HepG2 (cell line): ENCODE data around the gene NIFK. TPM values are rescaled to one million over a fixed set of nuclear protein-coding genes. Genes with fewer than 3 reads are reported as not detected.

Source experiments
- HNF4G ChIP-seq, 2 experiments: sonication (generic) in 1 of 2; formaldehyde crosslinking in 1 of 2; IDR thresholded peaks; 2 replicates each; pipeline versions ENCODE4 v1.4.0 to v1.6.1; 2011 to 2020; ENCODE audit warnings: borderline replicate concordance in 2 of 2, low read depth in 2 of 2, mild to moderate bottlenecking in 2 of 2, low read length in 1 of 2, missing genetic modification reagents in 1 of 2, moderate library complexity in 1 of 2
- KDM4B ChIP-seq: sonication (generic); formaldehyde crosslinking; IDR thresholded peaks from 2 replicates; pipeline ENCODE4 v1.4.0; 2020; ENCODE audit warnings: missing genetic modification reagents
- KLF6 ChIP-seq: IDR thresholded peaks from 2 replicates; pipeline ENCODE4 v1.8.0; 2016; ENCODE audit warnings: missing biosample characterization, missing genetic modification reagents
- LCORL ChIP-seq, 2 experiments: fragments of 450-650 bp in 1 of 2; sonication (generic) in 1 of 2; formaldehyde crosslinking in 1 of 2; IDR thresholded peaks; 2 replicates each; pipeline versions ENCODE4 v1.5.0 to v1.6.1; 2017 to 2020; ENCODE audit warnings: antibody characterized with exemption in 1 of 2, missing genetic modification reagents in 1 of 2
- NFATC3 ChIP-seq: sonication (generic); formaldehyde crosslinking; IDR thresholded peaks from 2 replicates; pipeline ENCODE4 v1.5.1; 2020; ENCODE audit warnings: mild to moderate bottlenecking, missing genetic modification reagents
- NFE2 ChIP-seq: sonication (generic); formaldehyde crosslinking; IDR thresholded peaks from 2 replicates; pipeline ENCODE4 v1.4.0; 2020; ENCODE audit warnings: missing genetic modification reagents
- ONECUT2 ChIP-seq: sonication (generic); formaldehyde crosslinking; IDR thresholded peaks from 2 replicates; pipeline ENCODE4 v1.4.0; 2020; ENCODE audit warnings: missing genetic modification reagents
- PLRG1 ChIP-seq: fragments of 450-650 bp; conservative IDR thresholded peaks from 2 replicates; pipeline ENCODE4 v1.6.1; 2016
- RBM39 ChIP-seq: fragments of 200-400 bp; formaldehyde crosslinking; IDR thresholded peaks from one replicate; pipeline ENCODE4 v1.6.1; 2018; ENCODE audit warnings: antibody characterized with exemption, mild to moderate bottlenecking, low read depth, low read length; ENCODE audit not compliant: poor library complexity, severe bottlenecking
- SP2 ChIP-seq: sonication (generic); formaldehyde crosslinking; IDR thresholded peaks from 2 replicates; pipeline ENCODE4 v1.5.1; 2020; ENCODE audit warnings: mild to moderate bottlenecking, missing genetic modification reagents
- SP4 ChIP-seq: sonication (generic); formaldehyde crosslinking; IDR thresholded peaks from 2 replicates; pipeline ENCODE4 v1.8.1; 2023; ENCODE audit warnings: mild to moderate bottlenecking, missing genetic modification reagents
- TCF7 ChIP-seq: sonication (generic); IDR thresholded peaks from 2 replicates; pipeline ENCODE4 v1.6.1; 2016; ENCODE audit warnings: antibody characterized with exemption, low read depth
- ZKSCAN1 ChIP-seq: fragments of 150-350 bp; IDR thresholded peaks from 2 replicates; pipeline ENCODE4 v1.6.1; 2014; ENCODE audit warnings: low read length
- ZMYM2 ChIP-seq: sonication (generic); formaldehyde crosslinking; IDR thresholded peaks from 2 replicates; pipeline ENCODE4 v1.8.0; 2022; ENCODE audit warnings: mild to moderate bottlenecking, missing genetic modification reagents
- ZNF432 ChIP-seq: sonication (generic); formaldehyde crosslinking; IDR thresholded peaks from 2 replicates; pipeline ENCODE4 v1.5.0; 2020; ENCODE audit warnings: missing genetic modification reagents, mild to moderate bottlenecking, borderline replicate concordance
- ZNF468 ChIP-seq: sonication (generic); formaldehyde crosslinking; IDR thresholded peaks from 2 replicates; pipeline ENCODE4 v1.8.0; 2022; ENCODE audit warnings: mild to moderate bottlenecking, moderate library complexity, missing genetic modification reagents
- ZNF569 ChIP-seq: sonication (generic); formaldehyde crosslinking; IDR thresholded peaks from 2 replicates; pipeline ENCODE4 v1.5.0; 2020; ENCODE audit warnings: mild to moderate bottlenecking, missing genetic modification reagents, moderate library complexity, borderline replicate concordance
- polyA plus RNA-seq, 8 experiments: library from polyadenylated mRNA; depleted of rRNA in 3 of 8; stranded (reverse) in 7 of 8; unstranded in 1 of 8; fragments of >200 nt; fragmentation: Illumina TruSeq in 4 of 8; extraction: Trizol in 4 of 8; gene quantifications; 2 replicates each; pipeline versions ENCODE4 v1.2.1 to v1.2.3, GENCODE V29; 2011 to 2016; ENCODE audit warnings: low read depth in 4 of 8, missing spikeins in 1 of 8, mixed read lengths in 1 of 8; ENCODE audit not compliant: insufficient read depth in 1 of 8
- total RNA-seq, 5 experiments: library from RNA; depleted of rRNA; stranded (reverse); fragments of >200 nt; fragmentation: Illumina TruSeq; extraction: Trizol; gene quantifications; 2 replicates each; pipeline ENCODE4 v1.2.3, GENCODE V29; 2016; ENCODE audit warnings: low read depth in 1 of 5
- TF ChIP-seq, protein P1 (sequence below): sonication (generic); formaldehyde crosslinking; IDR thresholded peaks from 2 replicates; pipeline ENCODE4 v1.4.0; 2020; ENCODE audit warnings: missing genetic modification reagents
- TF ChIP-seq, protein P2 (sequence below): sonication (generic); formaldehyde crosslinking; IDR thresholded peaks from 2 replicates; pipeline ENCODE4 v1.5.0; 2020; ENCODE audit warnings: mild to moderate bottlenecking, missing genetic modification reagents
- TF ChIP-seq, protein P3 (sequence below): IDR thresholded peaks from 2 replicates; pipeline ENCODE4 v1.6.1; 2016; ENCODE audit warnings: low read depth, borderline replicate concordance
- TF ChIP-seq, protein P4 (sequence below): sonication (generic); formaldehyde crosslinking; IDR thresholded peaks from 2 replicates; pipeline ENCODE4 v1.8.0; 2023; ENCODE audit warnings: mild to moderate bottlenecking, missing genetic modification reagents
- TF ChIP-seq, protein P5 (sequence below): sonication (generic); formaldehyde crosslinking; IDR thresholded peaks from 2 replicates; pipeline ENCODE4 v1.4.0; 2020; ENCODE audit warnings: mild to moderate bottlenecking, missing genetic modification reagents
- TF ChIP-seq, protein P6 (sequence below): sonication (generic); formaldehyde crosslinking; IDR thresholded peaks from 2 replicates; pipeline ENCODE4 v1.8.0; 2022; ENCODE audit warnings: missing genetic modification reagents, mild to moderate bottlenecking, inconsistent platforms, borderline replicate concordance

The NIFK gene
- total and polyA plus RNA-seq, 2 of the 13 experiments (the other 11 are each of a cell fraction or from before 2014, with no cell fraction given), result 19.6 to 105 TPM

DNA sequence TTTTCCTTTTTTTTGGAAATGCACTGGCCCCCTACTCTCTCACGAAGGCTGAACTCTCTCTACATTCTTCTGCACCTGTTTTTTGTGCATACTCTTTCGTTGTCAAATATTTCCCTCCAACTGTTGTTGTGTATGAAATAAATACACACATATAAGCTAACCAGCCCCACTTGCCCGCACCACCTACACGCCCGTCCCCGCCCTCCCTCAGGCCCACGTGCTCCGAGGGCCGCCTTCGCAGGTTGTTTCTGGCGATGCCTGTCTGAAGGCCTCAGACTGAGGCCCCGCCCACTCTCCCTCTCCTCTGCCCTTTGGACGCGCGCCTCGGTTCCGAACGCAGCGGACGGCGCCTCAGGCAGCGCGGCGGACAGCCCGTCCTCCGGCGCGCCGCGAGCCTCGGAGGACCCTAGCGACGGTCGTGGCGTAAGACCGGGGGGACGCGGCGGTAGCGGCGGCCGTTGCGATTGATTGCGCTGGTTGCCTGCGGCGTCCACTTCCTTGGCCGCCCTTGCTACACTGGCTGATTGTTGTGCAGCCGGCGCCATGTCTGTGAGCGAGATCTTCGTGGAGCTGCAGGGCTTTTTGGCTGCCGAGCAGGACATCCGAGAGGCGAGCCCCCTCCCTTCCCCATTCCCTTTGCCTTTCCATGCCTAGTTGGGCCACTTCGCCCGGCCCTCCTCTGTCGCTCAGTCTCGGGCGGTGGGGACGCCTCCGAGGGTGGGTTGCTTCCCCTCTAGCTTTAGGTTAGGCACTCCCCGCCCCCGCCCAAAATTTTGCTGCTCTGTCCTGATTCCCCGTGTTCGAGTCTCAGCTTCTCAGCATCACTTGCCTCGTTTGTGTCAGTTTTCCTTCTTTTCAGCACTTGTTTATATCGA is 18.8 kb upstream of the NIFK start, which contains the start of gene TSN (continued):
- TF ChIP-seq ONECUT2 (CRISPR knock-in tag) (no peak; the same call in 1 of the 2 replicates), HNF4G (IDR thresholded peaks at IDR 0.05; ENCODE audit: borderline replicate concordance, low read depth, low read length) (peak; percentile 60; the same call in 1 of the 2 replicates), HNF4G (CRISPR knock-in tag; IDR thresholded peaks at IDR 0.05; ENCODE audit: borderline replicate concordance, low read depth) (peak; percentile 58; the same call in 1 of the 2 replicates), ZNF432 (no peak), LCORL (IDR thresholded peaks at IDR 0.05) (no peak), LCORL (CRISPR knock-in tag; IDR thresholded peaks at IDR 0.05) (peak; percentile 82), NFE2 (no peak), SP4 (peak; percentile 99), ZKSCAN1 (peak; percentile 67), SP2 (peak; percentile 76), NFATC3 (CRISPR knock-in tag) (peak; percentile 93), TCF7 (no peak), ZNF569 (CRISPR knock-in tag) (0 out of 2 replicates have a peak, but pooled peaks have one; percentile 80), RBM39 (peak; percentile 80), PLRG1 (no peak), KDM4B (CRISPR knock-in tag) (no peak), ZMYM2 (CRISPR knock-in tag) (peak; percentile 71; the same call in 1 of the 2 replicates), KLF6 (peak; percentile 63; the same call in 1 of the 2 replicates), ZNF468 (no peak)
- TF ChIP-seq, protein P1, sequence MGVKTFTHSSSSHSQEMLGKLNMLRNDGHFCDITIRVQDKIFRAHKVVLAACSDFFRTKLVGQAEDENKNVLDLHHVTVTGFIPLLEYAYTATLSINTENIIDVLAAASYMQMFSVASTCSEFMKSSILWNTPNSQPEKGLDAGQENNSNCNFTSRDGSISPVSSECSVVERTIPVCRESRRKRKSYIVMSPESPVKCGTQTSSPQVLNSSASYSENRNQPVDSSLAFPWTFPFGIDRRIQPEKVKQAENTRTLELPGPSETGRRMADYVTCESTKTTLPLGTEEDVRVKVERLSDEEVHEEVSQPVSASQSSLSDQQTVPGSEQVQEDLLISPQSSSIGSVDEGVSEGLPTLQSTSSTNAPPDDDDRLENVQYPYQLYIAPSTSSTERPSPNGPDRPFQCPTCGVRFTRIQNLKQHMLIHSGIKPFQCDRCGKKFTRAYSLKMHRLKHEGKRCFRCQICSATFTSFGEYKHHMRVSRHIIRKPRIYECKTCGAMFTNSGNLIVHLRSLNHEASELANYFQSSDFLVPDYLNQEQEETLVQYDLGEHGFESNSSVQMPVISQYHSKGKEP (CRISPR knock-in tag), result peak; percentile 86; the same call in 1 of the 2 replicates
- TF ChIP-seq, protein P2, sequence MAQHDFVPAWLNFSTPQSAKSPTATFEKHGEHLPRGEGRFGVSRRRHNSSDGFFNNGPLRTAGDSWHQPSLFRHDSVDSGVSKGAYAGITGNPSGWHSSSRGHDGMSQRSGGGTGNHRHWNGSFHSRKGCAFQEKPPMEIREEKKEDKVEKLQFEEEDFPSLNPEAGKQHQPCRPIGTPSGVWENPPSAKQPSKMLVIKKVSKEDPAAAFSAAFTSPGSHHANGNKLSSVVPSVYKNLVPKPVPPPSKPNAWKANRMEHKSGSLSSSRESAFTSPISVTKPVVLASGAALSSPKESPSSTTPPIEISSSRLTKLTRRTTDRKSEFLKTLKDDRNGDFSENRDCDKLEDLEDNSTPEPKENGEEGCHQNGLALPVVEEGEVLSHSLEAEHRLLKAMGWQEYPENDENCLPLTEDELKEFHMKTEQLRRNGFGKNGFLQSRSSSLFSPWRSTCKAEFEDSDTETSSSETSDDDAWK (CRISPR knock-in tag), result no peak
- TF ChIP-seq, protein P3, sequence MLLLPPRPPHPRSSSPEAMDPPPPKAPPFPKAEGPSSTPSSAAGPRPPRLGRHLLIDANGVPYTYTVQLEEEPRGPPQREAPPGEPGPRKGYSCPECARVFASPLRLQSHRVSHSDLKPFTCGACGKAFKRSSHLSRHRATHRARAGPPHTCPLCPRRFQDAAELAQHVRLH, result peak; percentile 80; the same call in 1 of the 2 replicates
- TF ChIP-seq, protein P4, sequence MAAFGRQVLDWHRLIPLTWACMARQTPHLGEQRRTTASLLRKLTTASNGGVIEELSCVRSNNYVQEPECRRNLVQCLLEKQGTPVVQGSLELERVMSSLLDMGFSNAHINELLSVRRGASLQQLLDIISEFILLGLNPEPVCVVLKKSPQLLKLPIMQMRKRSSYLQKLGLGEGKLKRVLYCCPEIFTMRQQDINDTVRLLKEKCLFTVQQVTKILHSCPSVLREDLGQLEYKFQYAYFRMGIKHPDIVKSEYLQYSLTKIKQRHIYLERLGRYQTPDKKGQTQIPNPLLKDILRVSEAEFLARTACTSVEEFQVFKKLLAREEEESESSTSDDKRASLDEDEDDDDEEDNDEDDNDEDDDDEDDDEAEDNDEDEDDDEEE (CRISPR knock-in tag), result peak; percentile 91
- TF ChIP-seq, protein P5, sequence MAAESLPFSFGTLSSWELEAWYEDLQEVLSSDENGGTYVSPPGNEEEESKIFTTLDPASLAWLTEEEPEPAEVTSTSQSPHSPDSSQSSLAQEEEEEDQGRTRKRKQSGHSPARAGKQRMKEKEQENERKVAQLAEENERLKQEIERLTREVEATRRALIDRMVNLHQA (CRISPR knock-in tag), result peak; percentile 47; the same call in 1 of the 2 replicates
- TF ChIP-seq, protein P6, sequence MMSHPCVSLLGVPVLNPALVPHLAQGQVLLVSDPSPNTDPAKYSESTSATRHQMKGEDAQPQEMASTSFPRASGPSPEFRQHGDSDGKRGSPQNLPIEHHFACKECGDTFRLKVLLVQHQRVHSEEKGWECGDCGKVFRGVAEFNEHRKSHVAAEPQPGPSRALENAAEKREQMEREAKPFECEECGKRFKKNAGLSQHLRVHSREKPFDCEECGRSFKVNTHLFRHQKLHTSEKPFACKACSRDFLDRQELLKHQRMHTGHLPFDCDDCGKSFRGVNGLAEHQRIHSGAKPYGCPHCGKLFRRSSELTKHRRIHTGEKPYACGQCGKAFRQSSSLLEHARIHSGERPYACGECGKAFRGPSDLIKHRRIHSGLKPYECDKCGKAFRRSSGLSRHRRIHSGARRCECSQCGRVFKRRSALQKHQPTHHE, result peak; percentile 82; the same call in 1 of the 2 replicates
